SK-N-MC (cell line): ENCODE results near the gene TMEM164.

Experiments used
- EZH2 ChIP-seq: fragments of 200-600 bp; sonication (generic); IDR thresholded peaks from one replicate; pipeline ENCODE4 v1.6.1; 2017; ENCODE audit warnings: antibody characterized with exemption
- POLR2AphosphoS5 ChIP-seq: IDR thresholded peaks from 2 replicates; pipeline ENCODE4 v1.6.1; 2012; ENCODE audit warnings: mild to moderate bottlenecking, low read depth, low read length, borderline replicate concordance

DNA sequence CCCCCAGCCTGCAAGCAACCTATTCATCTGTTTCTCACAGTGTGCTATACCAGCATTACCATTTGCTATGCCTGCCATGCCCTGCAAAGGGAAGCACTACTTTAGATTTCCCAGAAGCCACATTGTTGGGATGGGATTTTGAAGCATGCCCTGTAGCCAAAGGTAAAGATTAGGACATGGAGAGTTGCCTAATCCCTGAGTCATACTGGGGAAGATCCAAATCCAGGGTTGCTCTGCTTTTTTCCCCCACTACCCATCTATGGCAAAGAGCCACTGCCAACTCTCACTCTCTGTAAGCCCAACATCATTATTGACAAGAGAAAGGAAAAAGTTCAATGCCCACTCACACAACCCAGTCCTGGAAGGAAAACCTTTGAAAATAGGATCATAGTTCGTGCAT, 36.7 kb upstream of the TMEM164 start:
- no peak for TF ChIP-seq POLR2AphosphoS5
- TF ChIP-seq EZH2 = no peak
